22Rv1 (cell line): ENCODE data around the gene BCKDHA.

Source experiments
- H3K27ac ChIP-seq: fragments of 450-650 bp; 2 replicates; pipeline ENCODE4 v1.5.1; 2017
- ZFX ChIP-seq: fragments of 450-650 bp; IDR thresholded peaks from 2 replicates; pipeline ENCODE4 v1.6.1; 2017; ENCODE audit warnings: antibody characterized with exemption, borderline replicate concordance
- TF ChIP-seq, protein P1 (sequence below): fragments of 450-650 bp; IDR thresholded peaks from 2 replicates; pipeline ENCODE4 v1.5.1; 2017; ENCODE audit warnings: mild to moderate bottlenecking

The BCKDHA gene

DNA sequence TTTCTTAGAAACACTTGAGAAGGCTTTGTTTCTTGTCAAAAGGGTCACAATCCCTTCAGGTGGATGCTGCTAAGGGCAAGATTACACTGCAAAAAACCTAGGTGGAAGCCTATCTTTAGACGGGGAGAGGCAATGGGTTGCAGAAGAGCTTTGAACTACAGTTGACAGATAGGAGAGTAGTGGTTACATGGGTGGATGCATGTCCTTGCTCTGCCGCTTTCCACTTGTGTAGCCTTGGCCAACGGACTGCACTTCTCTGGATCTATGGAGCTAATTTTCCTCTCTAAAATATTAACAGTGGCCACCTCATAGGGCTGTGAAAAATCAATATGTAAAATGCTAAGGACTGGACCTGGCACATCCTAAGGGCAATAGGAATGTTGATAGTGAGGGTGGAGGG, 980 bp downstream of the BCKDHA start:
- TF ChIP-seq ZFX: no peak
- H3K27ac ChIP-seq: no peak overlapping the region

DNA sequence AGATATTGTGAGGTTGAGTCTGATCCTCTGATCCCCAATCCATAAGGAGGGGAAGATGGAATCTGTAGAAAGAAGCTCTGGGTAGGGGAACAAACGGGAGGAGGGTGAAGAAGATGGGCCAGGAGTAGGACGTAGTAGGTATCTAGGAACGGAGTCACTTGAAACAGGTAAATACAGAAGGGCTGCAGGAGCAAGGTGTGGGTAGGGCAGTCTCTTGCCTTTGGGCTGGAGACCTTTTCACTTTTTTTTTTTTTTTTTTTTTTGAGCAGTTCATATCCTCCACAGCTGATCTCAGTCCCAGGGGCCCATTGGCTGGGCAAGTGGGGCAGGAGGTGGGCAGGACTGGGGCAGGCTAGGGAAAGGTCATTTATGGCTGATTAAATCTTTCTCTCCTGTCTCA, 1.5 kb downstream of the BCKDHA start:
- no peak overlapping the region for H3K27ac ChIP-seq
- TF ChIP-seq, protein P1, sequence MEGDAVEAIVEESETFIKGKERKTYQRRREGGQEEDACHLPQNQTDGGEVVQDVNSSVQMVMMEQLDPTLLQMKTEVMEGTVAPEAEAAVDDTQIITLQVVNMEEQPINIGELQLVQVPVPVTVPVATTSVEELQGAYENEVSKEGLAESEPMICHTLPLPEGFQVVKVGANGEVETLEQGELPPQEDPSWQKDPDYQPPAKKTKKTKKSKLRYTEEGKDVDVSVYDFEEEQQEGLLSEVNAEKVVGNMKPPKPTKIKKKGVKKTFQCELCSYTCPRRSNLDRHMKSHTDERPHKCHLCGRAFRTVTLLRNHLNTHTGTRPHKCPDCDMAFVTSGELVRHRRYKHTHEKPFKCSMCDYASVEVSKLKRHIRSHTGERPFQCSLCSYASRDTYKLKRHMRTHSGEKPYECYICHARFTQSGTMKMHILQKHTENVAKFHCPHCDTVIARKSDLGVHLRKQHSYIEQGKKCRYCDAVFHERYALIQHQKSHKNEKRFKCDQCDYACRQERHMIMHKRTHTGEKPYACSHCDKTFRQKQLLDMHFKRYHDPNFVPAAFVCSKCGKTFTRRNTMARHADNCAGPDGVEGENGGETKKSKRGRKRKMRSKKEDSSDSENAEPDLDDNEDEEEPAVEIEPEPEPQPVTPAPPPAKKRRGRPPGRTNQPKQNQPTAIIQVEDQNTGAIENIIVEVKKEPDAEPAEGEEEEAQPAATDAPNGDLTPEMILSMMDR: no peak
- TF ChIP-seq ZFX: no peak

DNA sequence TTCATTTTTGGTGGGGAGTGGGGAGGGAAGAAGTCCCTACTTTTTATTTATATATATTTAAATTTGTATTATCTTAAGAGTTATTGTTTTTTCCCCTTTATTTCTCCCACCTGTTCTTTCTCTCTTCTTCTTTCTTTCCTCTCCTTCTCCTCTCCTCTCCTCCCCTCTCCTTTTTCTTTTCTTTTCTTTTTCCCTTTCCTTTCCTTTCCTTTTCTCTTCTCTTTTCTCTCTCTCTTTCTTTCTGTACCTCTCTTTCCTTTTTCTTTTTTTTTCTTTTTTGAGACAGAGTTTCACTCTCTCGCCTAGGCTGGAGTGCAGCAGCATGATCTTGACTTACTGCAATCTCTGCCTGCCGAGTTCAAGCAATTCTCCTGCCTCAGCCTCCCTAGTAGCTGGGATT, 1.9 kb downstream of the BCKDHA start:
- TF ChIP-seq ZFX: no peak

DNA sequence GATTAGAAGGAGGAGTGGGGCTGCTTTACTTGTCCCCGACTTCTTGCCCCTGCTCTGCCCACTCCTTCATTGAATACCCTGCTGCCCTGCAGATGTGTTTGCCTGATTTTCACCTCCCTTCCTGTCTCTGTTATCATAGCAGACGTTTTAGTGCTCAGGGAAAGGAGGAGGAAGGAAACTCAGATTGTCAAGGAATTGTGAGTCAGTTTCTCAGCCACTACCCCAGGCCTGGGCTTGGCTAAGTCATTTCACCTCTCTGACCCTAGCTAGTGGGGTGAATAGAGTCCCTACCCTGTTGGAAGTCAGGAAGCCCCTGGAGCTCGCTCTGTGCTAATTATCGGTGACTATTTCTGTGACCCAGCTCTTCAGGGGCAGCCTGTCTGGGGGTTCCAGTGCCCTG, 3.9 kb downstream of the BCKDHA start:
- no peak for TF ChIP-seq ZFX
- H3K27ac ChIP-seq: no peak overlapping the region

More for the DNA sequence above, 1.9 kb downstream of the BCKDHA start:
- no peak overlapping the region for H3K27ac ChIP-seq

DNA sequence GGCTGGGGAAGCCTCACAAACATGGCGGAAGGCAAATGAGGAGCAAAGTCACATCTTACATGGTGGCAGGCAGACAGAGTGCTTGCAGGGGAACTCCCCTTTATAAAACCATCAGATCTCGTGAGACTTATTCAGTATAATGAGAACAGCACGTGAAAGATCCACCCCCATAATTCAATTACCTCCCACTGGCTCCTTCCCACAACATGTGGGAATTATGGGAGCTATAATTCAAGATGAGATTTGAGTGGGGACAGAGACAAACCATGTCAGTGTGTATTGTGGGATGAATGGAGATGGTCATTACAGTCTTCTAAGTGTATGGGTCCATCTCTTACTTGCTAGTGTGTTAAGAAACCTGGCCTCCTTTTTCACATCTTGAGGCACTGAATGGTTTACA, 4.4 kb downstream of the BCKDHA start:
- H3K27ac ChIP-seq: no peak overlapping the region
- TF ChIP-seq, protein P1: no peak
- no peak for TF ChIP-seq ZFX

DNA sequence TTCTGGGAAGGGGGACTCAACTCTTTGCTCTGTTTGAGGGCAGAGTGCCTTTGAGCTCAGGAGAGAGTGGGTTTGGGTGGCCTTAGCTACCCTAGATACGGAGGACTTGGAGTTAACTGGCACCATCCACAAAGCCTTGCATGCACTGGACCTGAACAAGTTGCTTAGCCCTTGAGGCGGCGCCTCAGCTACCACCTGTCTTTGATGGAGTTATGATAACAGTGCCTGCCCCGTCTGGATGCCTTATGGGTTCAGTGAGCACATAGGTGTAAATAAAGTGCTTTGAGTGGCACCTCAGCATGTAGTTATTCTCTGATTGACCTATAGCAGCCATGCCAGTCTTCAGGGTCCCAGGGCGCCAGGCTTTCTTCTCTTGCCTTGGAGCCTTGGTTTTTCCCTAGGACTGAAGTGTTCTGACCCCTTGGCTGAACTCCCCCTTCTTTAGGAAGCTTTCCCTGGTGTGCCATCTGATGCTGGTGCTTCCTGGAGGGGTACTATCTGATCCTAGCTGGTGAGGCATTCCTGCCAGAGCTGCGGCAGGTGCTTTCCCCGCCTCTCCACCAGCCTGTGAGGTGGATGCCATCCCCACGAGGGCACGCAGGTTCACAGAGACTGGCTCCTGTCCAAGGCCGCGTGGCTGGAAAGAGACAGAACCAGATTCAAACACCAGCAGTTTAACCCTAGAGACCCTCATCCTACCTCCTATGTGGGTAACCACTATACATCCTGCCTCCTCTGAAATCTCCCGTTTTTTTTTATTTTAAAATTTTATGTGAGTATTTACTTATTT, 5.8 kb downstream of the BCKDHA start:
- TF ChIP-seq ZFX: no peak
- TF ChIP-seq, protein P1: no peak
- no peak overlapping the region for H3K27ac ChIP-seq

DNA sequence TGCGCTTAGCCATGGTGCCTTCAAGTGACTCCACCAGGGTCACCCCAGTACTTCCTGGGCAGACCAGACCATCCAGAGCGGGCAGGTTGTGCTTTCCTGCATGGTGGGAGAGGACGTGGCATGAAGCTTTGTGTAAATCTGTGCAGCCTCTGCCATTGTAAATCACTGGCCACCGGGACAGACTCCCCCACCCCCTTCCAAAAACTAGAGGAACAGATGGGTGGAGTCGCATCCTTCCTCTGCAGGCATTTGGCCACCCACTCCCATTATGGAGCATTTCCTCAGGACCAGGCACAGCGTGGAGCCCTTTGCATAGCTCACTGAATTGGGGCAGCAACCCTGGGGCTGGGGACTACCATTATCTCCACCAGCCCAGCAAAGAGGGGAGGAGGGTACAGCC, 8.2 kb downstream of the BCKDHA start:
- TF ChIP-seq, protein P1: no peak
- TF ChIP-seq ZFX: no peak
- H3K27ac ChIP-seq: no peak overlapping the region

DNA sequence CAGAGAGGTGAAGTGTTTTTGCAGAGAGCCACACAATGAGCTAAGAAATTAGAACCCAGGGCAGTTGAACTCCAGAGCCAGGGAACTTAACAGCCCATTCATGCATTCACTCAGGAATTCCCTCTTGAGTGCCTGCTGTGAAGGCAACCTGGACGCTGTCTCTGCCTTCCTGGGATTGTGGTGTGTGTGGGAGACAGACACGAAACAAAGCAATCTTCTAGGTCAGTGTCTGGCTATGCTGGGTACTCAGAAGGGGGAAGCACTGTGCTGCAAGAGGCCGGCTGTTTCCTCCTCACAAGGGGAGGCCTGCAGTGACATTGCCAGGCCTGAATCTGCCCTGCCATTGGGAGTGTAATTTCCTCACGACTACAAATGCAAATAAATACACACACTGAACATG, 9.7 kb downstream of the BCKDHA start:
- no peak for TF ChIP-seq ZFX
- TF ChIP-seq, protein P1: no peak
- H3K27ac ChIP-seq: no peak overlapping the region

DNA sequence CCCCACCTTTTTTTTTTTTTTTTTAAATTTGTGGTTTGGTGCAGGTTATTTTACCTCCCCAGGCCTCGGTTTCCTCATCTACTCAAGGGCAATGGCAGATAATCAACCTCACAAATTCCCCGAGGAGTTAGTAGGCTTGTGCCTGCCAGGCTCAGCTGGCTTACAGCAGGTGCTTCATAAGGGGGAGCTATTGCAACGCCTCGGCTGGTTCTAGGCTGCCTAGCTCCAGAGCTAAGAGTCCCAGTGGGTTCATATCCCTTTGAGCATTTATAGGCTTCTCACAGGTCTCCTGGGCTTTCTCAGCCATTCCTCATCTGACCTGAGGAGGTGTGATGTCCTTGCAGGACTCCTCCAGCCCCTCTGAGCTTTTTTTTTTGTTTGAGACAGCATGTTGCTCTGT, 10.6 kb downstream of the BCKDHA start:
- H3K27ac ChIP-seq: no peak overlapping the region
- TF ChIP-seq, protein P1: no peak
- TF ChIP-seq ZFX: no peak

DNA sequence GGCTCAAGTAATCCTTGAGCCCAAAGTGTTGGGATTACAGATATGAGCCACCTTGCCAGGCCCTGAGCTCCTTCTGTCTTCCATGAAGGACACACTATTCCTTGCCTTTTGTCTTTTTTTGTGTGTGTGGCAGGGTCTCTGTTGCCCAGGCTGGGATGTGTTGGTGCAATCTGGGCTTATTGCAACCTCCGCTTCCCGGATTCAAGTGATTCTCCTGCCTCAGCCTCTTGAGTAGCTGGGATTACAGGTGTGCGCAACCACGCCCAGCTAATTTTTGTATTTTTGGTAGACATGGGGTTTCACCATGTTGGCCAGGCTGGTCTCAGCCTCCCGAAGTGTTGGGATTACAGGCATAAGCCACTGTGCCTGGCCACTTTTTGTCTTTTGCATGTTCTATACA, 11.2 kb downstream of the BCKDHA start:
- peak overlapping the region; percentile 50 for H3K27ac ChIP-seq
